Amniotic stem cell (primary cell): ENCODE data around the gene PDXDC1.
A peak's percentile ranks its signal among the peaks of the same experiment; 100 is the strongest.
"Not testable (repeated sequence)": the region's sequence is repeated elsewhere in the genome, so short reads cannot be mapped to it uniquely, and the experiment has no call there.

Experiments
- DNase-seq: peaks from one replicate; lab custom pipeline; 2025; lab: John Stamatoyannopoulos, UW

Gene PDXDC1

GRCh38 chr16:15071916-15072769, 97.3 kb downstream of the PDXDC1 start:
- not testable (repeated sequence) for DNase-seq

GRCh38 chr16:15073101-15073500, 98.3 kb downstream of the PDXDC1 start:
- no peak for DNase-seq

- DNase-seq = not testable (repeated sequence)
Measured at GRCh38 chr16:15076161-15076560, 101.3 kb downstream of the PDXDC1 start.

GRCh38 chr16:15080883-15081282, 106.1 kb downstream of the PDXDC1 start:
- not testable (repeated sequence) for DNase-seq

- not testable (repeated sequence) for DNase-seq
Measured at GRCh38 chr16:15082788-15083187, 108.0 kb downstream of the PDXDC1 start.

GRCh38 chr16:15090663-15091269, 115.9 kb downstream of the PDXDC1 start:
- not testable (repeated sequence) for DNase-seq

- DNase-seq = not testable (repeated sequence)
Measured at GRCh38 chr16:15093571-15093954, 118.7 kb downstream of the PDXDC1 start.

GRCh38 chr16:15093955-15094827, 119.4 kb downstream of the PDXDC1 start, which contains the start of gene RRN3:
TSS of gene RRN3 (minus strand) at chr16:15094272. CDS start at chr16:15094233, 39 bp downstream.
- peak; percentile 71 for DNase-seq

GRCh38 chr16:15096583-15096972, 121.8 kb downstream of the PDXDC1 start:
- DNase-seq = not testable (repeated sequence)

GRCh38 chr16:15099366-15099909, 124.6 kb downstream of the PDXDC1 start:
- not testable (repeated sequence) for DNase-seq

GRCh38 chr16:15100372-15100987, 125.7 kb downstream of the PDXDC1 start:
- not testable (repeated sequence) for DNase-seq

GRCh38 chr16:15127641-15128425, 153.0 kb downstream of the PDXDC1 start:
- not testable (repeated sequence) for DNase-seq

- DNase-seq = not testable (repeated sequence)
Measured at GRCh38 chr16:15130256-15130932, 155.6 kb downstream of the PDXDC1 start.

GRCh38 chr16:15130943-15131700, 156.3 kb downstream of the PDXDC1 start:
- DNase-seq = not testable (repeated sequence)

- not testable (repeated sequence) for DNase-seq
Measured at GRCh38 chr16:15132719-15133428, 158.0 kb downstream of the PDXDC1 start.

GRCh38 chr16:15133554-15133953, 158.7 kb downstream of the PDXDC1 start:
- not testable (repeated sequence) for DNase-seq

GRCh38 chr16:15134752-15135482, 160.1 kb downstream of the PDXDC1 start:
- DNase-seq = not testable (repeated sequence)
